T1000 (cell line): ENCODE measurements around the gene UCK2.
A peak's percentile ranks its signal among the peaks of the same experiment; 100 is the strongest.

Experiments used
- DNase-seq: peaks from one replicate; lab custom pipeline; 2025; ENCODE audit warnings: mixed read lengths; lab: John Stamatoyannopoulos, UW

The UCK2 gene

GRCh38 chr1:165879946-165880345 lies 52.5 kb downstream of the UCK2 start:
- DNase-seq = no peak

GRCh38 chr1:165880993-165881392 lies 53.6 kb downstream of the UCK2 start:
- DNase-seq = no peak

GRCh38 chr1:165882168-165882837 lies 54.9 kb downstream of the UCK2 start:
- DNase-seq = no peak

- DNase-seq = no peak
Measured at GRCh38 chr1:165883056-165883455, 55.6 kb downstream of the UCK2 start.

GRCh38 chr1:165884009-165884689 lies 56.7 kb downstream of the UCK2 start:
- DNase-seq = no peak

- no peak for DNase-seq
Measured at GRCh38 chr1:165884690-165885304, 57.4 kb downstream of the UCK2 start.

- DNase-seq = no peak
Measured at GRCh38 chr1:165885305-165885694, 57.9 kb downstream of the UCK2 start.

GRCh38 chr1:165886193-165886592 lies 58.8 kb downstream of the UCK2 start:
- no peak for DNase-seq

GRCh38 chr1:165886983-165887382 lies 59.6 kb downstream of the UCK2 start:
- no peak for DNase-seq

- DNase-seq = no peak
Measured at GRCh38 chr1:165887877-165888551, 60.6 kb downstream of the UCK2 start.

GRCh38 chr1:165888552-165888920 lies 61.1 kb downstream of the UCK2 start:
- no peak for DNase-seq

- no peak for DNase-seq
Measured at GRCh38 chr1:165890684-165891083, 63.3 kb downstream of the UCK2 start.

- no peak for DNase-seq
Measured at GRCh38 chr1:165891111-165891860, 63.9 kb downstream of the UCK2 start.

GRCh38 chr1:165892935-165893334 lies 65.5 kb downstream of the UCK2 start:
- no peak for DNase-seq

GRCh38 chr1:165893507-165893906 lies 66.1 kb downstream of the UCK2 start:
- DNase-seq = no peak

- no peak for DNase-seq
Measured at GRCh38 chr1:165894591-165894990, 67.2 kb downstream of the UCK2 start.

GRCh38 chr1:165895451-165895871 lies 68.0 kb downstream of the UCK2 start:
- no peak for DNase-seq

- DNase-seq = peak; percentile 37
Measured at GRCh38 chr1:165896277-165896676, 68.9 kb downstream of the UCK2 start.

GRCh38 chr1:165897326-165898303 lies 70.2 kb downstream of the UCK2 start:
- no peak for DNase-seq

- peak; percentile 56 for DNase-seq
Measured at GRCh38 chr1:165898837-165899236, 71.4 kb downstream of the UCK2 start.

- no peak for DNase-seq
Measured at GRCh38 chr1:165899461-165899941, 72.1 kb downstream of the UCK2 start.
